Cerebellar cortex (tissue), 1 donor: ENCODE results near the gene CDK11A.
"Not testable (repeated sequence)": the region's sequence is repeated elsewhere in the genome, so short reads cannot be mapped to it uniquely, and the experiment has no call there.

Experiments
- DNase-seq: peaks from one replicate; pipeline ENCODE4 v3.0.0-alpha.2; 2015; ENCODE audit warnings: low spot score

The CDK11A gene

GRCh38 chr1:1754051-1754815, 30.1 kb upstream of the CDK11A start:
- DNase-seq = no peak

DNA sequence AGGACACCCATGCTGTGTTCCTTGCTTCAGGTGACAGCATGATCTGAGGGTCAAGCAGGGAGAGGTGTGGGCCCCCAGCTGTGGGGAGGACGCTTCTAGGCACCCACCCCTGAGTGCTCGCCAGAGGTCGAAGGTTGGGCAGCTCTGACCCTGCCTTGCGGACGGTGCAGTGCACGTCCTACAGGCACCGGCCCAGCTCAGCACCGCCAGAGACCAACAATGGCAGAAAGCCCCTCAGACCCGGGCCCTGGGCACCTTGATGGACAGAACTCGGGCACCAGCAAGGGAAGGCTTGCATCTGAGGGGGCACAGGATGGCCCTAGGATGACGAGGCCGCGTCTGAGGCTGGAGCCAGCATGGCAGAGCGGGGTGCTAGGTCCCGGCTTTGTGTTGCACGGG, 29.4 kb upstream of the CDK11A start:
- no peak for DNase-seq

GRCh38 chr1:1752636-1753606, 28.8 kb upstream of the CDK11A start:
- DNase-seq = peak; percentile 53

GRCh38 chr1:1752190-1752589, 28.0 kb upstream of the CDK11A start:
- DNase-seq = no peak

DNA sequence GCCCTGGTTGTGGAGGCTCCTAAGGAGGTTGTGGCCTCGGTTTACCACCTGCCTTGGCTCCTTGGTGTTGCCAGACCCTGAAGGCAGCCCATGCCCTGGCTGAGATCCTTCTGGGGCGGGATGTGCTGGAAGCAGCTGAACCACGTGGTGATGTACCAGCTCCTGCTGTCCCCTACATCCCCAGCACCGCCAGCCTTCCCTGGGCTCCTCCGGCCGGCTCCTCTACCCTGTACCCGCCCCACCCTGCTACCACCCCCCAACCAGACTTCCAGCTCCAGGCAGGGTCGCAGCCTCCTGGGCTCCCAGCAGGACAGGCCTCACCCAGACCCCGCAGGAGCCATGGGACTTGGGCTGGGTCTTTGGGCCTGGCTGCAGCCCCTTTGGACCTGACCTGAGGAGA, 25.8 kb upstream of the CDK11A start:
- not testable (repeated sequence) for DNase-seq

GRCh38 chr1:1748686-1749321, 24.6 kb upstream of the CDK11A start:
- no peak for DNase-seq

- DNase-seq = not testable (repeated sequence)
These were observed 22.4 kb upstream of the CDK11A start for GRCh38 chr1:1746566-1746909.

GRCh38 chr1:1745651-1746565, 21.8 kb upstream of the CDK11A start:
- peak; percentile 38 for DNase-seq

DNA sequence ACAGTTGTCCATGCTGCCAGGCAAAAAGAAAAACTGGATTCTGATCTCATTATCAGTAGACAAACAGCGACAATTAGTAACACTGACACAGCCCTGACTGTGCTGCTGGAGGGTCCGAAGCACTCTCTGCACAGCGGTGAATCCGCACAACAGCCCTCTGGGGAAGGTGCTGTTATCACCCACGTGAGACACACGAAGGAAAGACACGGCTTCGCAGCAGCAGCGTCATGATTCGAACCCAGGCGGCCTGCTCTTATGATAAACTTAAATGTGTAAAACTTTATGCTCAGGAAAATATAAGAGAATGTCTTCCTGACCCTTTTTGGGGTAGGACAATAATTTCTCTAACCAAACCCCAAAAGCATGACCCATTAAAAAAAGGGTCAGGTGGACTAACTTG, 18.4 kb upstream of the CDK11A start:
- DNase-seq = not testable (repeated sequence)

DNA sequence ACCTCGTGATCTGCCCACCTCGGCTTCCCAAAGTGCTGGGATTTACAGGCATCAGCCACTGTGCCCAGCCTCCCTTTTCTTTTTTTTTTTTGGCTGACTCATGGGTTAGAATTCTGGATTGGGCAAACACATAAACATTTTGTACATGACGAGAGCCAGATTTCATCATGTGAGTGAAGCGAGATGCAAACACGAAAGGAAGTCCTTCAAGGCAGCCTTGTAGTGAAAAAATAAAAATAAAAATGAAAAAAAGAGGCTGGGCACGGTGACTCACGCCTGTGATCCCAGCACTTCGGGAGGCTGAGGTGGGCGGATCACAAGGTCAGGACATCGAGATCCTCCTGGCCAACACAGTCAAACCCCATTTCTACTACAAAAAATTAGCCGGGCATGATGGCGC, 16.9 kb upstream of the CDK11A start:
- DNase-seq = not testable (repeated sequence)

GRCh38 chr1:1738799-1739337, 14.7 kb upstream of the CDK11A start:
- not testable (repeated sequence) for DNase-seq

DNA sequence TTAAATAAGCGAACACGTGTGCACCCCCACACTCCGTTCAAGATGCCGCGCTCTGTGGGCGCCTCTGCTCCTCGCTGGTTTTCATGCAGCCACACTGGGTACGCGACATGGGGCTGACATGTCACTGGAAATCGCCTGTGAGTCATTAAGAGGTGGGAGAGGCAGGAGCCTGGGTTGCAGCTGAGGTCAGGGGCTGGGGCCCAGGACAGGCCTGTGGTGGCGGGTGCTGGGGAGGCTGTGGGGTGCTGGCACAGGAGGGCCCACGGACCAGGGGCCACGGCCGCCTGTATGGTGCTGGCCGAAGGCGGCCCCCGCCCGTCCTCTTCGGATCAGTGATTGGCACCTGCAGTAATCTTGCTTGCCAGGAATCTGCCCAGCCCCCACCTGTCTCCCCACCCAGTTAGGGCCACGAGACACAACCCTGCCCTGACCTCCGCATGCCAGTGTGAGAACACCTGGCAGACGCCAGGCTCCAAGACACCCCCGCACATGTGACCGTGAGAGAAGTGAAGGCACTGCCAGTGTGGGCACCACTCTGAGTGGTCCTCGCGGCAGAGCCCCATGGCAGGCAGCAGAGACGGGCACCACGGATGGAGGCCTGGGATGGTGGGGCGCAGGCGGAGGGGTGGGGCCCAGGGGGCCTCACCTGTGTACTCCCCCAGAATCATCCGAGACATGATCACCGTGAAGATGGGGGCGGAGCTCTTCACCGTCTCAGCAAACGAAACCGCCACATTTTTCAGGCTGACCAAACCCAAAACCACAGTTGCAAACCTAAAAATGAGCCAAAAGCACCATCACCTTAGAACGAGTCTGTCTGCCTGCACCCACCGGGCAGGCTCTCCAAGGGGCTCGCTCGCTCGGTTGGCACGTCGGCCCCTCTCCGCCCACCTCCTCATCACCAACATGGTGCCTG, 13.8 kb upstream of the CDK11A start:
- DNase-seq = not testable (repeated sequence)

DNA sequence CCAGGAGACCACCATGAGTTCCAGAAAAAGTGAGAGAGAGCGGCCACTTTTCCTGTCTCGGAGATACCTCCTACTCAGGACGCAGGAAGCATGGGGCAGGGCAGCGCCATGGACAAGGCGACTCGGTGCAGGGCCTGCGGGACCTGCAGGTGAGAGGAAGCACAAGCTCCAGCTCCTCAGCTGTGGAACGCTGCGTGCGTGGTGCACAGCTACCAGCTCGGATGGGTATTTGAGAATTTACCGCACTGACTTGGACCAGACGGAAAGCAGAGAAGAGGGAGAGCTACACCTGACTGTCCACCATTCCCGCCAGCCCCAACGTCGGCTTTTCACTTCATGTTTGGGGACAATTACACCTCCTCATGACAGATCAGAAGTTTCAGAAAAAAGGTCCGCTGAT, 8.2 kb upstream of the CDK11A start:
- DNase-seq = no peak

DNA sequence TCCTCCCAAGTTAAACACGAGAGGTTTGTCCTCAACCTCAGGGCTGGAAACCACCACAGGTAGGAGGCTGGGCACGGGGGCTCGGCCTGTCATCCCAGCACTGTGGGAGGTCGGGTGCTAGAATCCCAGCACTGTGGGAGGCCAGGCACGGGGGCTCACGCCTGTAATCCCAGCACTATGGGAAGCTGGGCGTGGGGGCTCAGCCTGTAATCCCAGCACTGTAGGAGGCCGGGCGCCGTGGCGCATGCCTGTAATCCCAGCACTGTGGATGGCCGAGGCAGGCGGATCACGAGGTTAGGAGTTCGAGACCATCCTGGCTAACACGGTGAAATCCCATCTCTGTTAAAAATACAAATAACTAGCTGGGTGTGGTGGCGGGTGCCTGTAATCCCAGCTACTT, 6.7 kb upstream of the CDK11A start:
- DNase-seq = no peak

DNA sequence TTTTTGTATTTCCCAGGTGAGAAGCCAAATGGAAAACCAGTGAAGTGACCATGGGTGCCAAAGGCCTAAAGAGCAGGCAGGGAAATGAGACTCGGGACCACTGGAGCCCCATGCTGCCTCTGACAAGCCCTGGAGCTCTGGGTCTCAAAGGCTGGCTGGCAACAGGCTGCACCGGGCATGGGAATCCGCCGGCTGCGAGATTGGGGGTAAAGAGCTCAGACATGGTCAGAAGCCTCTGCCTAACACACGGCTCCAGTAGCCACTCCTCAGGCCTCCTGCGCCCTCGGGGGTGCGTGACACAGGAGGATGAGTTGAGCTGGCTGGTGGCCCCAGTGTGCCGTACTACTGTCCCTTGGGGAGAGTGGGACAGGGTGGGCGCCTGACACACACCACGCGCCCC, 6.1 kb upstream of the CDK11A start:
- DNase-seq = not testable (repeated sequence)

DNA sequence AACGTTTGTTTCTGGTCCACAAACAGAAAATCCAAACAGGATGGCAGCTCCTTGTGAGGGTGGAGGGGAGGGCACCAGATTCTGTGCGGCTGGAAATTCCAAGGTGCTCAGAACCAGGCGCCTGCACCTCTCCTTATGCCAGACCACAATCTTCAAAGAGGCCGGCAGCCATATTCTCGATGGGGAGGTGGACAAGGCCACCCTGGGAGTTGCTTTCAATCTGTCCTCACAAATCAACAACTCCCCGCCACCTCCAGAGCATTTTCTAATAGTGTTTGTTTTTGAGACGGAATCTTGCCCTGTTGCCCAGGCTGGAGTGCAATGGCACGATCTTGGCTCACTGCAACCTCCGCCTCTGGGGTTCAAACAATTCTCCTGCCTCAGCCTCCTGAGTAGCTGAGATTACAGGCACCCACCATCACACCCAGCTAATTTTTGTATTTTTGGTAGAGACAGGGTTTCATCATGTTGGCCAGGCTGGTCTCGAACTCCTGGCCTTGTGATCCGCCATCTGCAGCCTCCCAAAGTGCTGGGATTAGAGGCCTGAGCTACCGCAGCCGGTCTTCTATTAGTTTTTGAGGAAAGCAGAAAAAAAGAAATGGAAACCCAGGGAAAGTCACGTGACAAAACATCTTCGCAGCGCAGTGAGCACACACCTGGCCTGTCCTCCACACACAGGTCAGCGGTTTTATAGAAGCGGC, 5.1 kb upstream of the CDK11A start:
- DNase-seq = not testable (repeated sequence)

DNA sequence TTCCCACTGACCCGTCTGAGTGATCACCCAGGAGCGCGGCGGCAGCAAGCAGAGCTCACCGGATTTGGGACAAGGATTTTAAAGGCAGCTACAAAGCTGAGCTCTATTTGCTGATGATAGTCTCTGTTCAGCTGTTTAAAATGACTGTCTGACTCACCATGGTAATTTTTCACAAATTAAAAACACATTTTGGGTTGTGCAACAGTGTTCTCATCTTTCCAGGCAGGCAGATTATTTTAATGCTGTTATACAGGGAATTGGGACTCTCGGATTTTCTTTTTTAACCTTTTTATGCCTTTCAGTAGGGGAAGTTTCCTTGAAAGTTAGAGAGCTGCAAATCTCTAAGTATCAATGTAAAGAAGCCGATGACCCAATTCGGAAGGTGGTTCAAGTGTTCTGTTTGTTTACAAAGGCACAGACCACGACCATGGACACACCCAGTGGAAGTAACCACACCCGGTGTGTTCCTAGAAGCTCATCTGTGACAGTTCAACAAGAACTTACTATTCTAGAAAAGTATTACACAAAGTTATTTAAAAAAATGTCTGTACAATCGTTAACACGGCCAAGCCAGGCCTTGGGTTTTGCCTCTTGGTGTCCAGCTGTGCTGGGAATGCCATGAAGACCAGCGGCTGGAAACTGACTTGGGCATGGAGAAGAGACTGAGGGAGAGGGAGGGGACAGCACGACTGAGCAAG, 4.3 kb upstream of the CDK11A start:
- not testable (repeated sequence) for DNase-seq

DNA sequence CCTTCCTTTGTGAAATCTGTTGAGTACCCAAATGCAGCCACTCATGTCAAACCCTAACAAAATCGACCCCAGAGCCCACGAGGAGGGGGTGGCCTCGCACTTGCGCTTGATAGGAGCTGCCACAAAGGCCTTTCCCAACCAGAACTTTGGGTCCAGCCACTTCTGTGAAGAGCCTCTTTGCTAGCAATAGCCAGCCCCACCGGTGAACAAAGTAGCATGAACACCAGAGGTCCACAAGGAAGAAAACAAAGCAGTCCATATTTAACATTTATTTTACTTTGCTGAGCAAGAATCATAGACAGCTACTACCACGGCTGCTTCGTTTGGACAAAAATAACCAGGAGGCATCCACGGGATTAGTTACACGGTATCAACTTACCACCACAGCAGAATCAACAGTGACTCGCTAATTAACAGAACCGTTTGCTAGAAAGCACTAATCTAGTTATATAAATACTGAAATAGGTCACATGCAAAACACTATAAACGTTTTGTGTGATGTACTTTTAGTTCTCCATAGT, 3.0 kb upstream of the CDK11A start:
- not testable (repeated sequence) for DNase-seq

- DNase-seq = not testable (repeated sequence)
These were observed 1.9 kb upstream of the CDK11A start for GRCh38 chr1:1726088-1726487.
